ENCODE results near the gene MSH3. TPM values are rescaled to one million over a fixed set of nuclear protein-coding genes. Genes with fewer than 3 reads are reported as not detected.

MSH3 gene
- total RNA-seq, result 17.8 and 23.6 TPM in 2 replicates

GRCh38 chr5:80654391-80655230 lies at the start of gene MSH3, which contains the start of gene DHFR:
TSS of gene MSH3 (plus strand) at chr5:80654652. CDS start at chr5:80654728, 76 bp downstream.
TSS of gene DHFR (minus strand) at chr5:80654983. CDS start at chr5:80654489, 494 bp downstream.

Small RNA genes lying within 50 kb of the gene (small RNA-seq; reads per million reads assigned to genes)
- gene MTRNR2L2, result 0.09 reads per million

Other genes with a start within 250 kb of the MSH3 start
- 21.2 and 21.8 TPM in 2 replicates for gene ZFYVE16, start 246.6 kb upstream of the MSH3 start, total RNA-seq
- 5.1 and 5.6 TPM in 2 replicates for gene FAM151B, start 166.6 kb upstream of the MSH3 start, total RNA-seq
- gene ANKRD34B, start 84.4 kb upstream of the MSH3 start, total RNA-seq, result under 0.01 TPM in 1 of 2 replicates, not detected in the other
- gene DHFR, start 331 bp downstream of the MSH3 start, total RNA-seq, result 14.1 and 27.1 TPM in 2 replicates

All from placental epithelial cell (primary cell).